GM19463 (cell line): Measurements from ENCODE around the gene NEMP2.
"Not testable (repeated sequence)": the region's sequence is repeated elsewhere in the genome, so short reads cannot be mapped to it uniquely, and the experiment has no call there.

Experiments used
- ATAC-seq: cut with Tn5 transposase; IDR thresholded peaks from one replicate; pipeline ENCODE4 v1.9.1; 2021; ENCODE audit warnings: mild to moderate bottlenecking, moderate library complexity; ENCODE audit not compliant: unreplicated experiment

The NEMP2 gene

GRCh38 chr2:190494600-190495227, 39.8 kb downstream of the NEMP2 start:
- not testable (repeated sequence) for ATAC-seq

- ATAC-seq = no peak
Observed at GRCh38 chr2:190493095-190493494, 41.4 kb downstream of the NEMP2 start.

- ATAC-seq = no peak
Observed at GRCh38 chr2:190490502-190490901, 44.0 kb downstream of the NEMP2 start.

- no peak for ATAC-seq
Observed at GRCh38 chr2:190489475-190489874, 45.0 kb downstream of the NEMP2 start.

- no peak for ATAC-seq
Observed at GRCh38 chr2:190488516-190489233, 45.8 kb downstream of the NEMP2 start.

- ATAC-seq = no peak
Observed at GRCh38 chr2:190486037-190486623, 48.4 kb downstream of the NEMP2 start.

GRCh38 chr2:190482451-190482850, 52.1 kb downstream of the NEMP2 start:
- no peak for ATAC-seq

- ATAC-seq = no peak
Observed at GRCh38 chr2:190481339-190481738, 53.2 kb downstream of the NEMP2 start.

GRCh38 chr2:190478572-190479195, 55.8 kb downstream of the NEMP2 start:
- ATAC-seq = no peak

- no peak for ATAC-seq
Observed at GRCh38 chr2:190477661-190478454, 56.7 kb downstream of the NEMP2 start.

- no peak for ATAC-seq
Observed at GRCh38 chr2:190470256-190470826, 64.2 kb downstream of the NEMP2 start.

- ATAC-seq = no peak
Observed at GRCh38 chr2:190469771-190470170, 64.8 kb downstream of the NEMP2 start.

GRCh38 chr2:190468814-190469569, 65.5 kb downstream of the NEMP2 start:
- peak; percentile 54 for ATAC-seq

GRCh38 chr2:190468354-190468753, 66.2 kb downstream of the NEMP2 start:
- not testable (repeated sequence) for ATAC-seq

GRCh38 chr2:190467575-190468083, 66.9 kb downstream of the NEMP2 start:
- ATAC-seq = no peak

GRCh38 chr2:190466819-190467446, 67.6 kb downstream of the NEMP2 start:
- ATAC-seq = no peak

- ATAC-seq = peak; percentile 35
Observed at GRCh38 chr2:190465060-190465459, 69.5 kb downstream of the NEMP2 start.

- no peak for ATAC-seq
Observed at GRCh38 chr2:190462611-190463010, 71.9 kb downstream of the NEMP2 start.

GRCh38 chr2:190462181-190462580, 72.3 kb downstream of the NEMP2 start:
- no peak for ATAC-seq
